Gastrocnemius medialis (tissue), 4 donors: ENCODE data around the gene CHD6. TPM values are rescaled to one million over a fixed set of nuclear protein-coding genes. Genes with fewer than 3 reads are reported as not detected.

Experiments used
- ATAC-seq, 2 donors: fragments of 150-250 bp; one replicate each; pipeline ENCODE4 v1.9.1; 2016
- DNase-seq, 2 donors: peaks; one replicate each; pipeline ENCODE4 v3.0.0-alpha.2; 2019
- H3K27ac ChIP-seq, 4 donors: fragments of 200-600 bp; sonication (generic); 1 replicate in 1 of 4; 2 replicates in 3 of 4; pipeline ENCODE4 v1.5.1; 2016 to 2018; ENCODE audit warnings: mild to moderate bottlenecking in 2 of 4, moderate library complexity in 1 of 4
- H3K27me3 ChIP-seq, 3 donors: fragments of 200-600 bp; sonication (generic) in 2 of 3; 1 replicate in 1 of 3; 2 replicates in 2 of 3; pipeline versions ENCODE4 v1.5.1 to v1.6.0; 2016 to 2019; ENCODE audit warnings: mild to moderate bottlenecking in 1 of 3, moderate library complexity in 1 of 3
- H3K36me3 ChIP-seq, 2 donors: fragments of 200-600 bp; sonication (generic) in 1 of 2; one replicate each; pipeline ENCODE4 v1.5.1; 2017 to 2018
- H3K4me1 ChIP-seq, 2 donors: fragments of 200-600 bp; sonication (generic) in 1 of 2; one replicate each; pipeline ENCODE4 v1.5.1; 2016 to 2017; ENCODE audit warnings: mild to moderate bottlenecking in 2 of 2
- H3K4me3 ChIP-seq, 4 donors: fragments of 200-600 bp; sonication (generic) in 3 of 4; 1 replicate in 1 of 4; 2 replicates in 3 of 4; pipeline ENCODE4 v1.5.1; 2016 to 2019; ENCODE audit warnings: mild to moderate bottlenecking in 2 of 4
- H3K9me3 ChIP-seq, 3 donors: fragments of 200-600 bp; sonication (generic) in 2 of 3; 1 replicate in 1 of 3; 2 replicates in 2 of 3; pipeline ENCODE4 v1.5.1; 2016 to 2019
- POLR2A ChIP-seq, 2 donors: fragments of 450-650 bp; IDR thresholded peaks; one replicate each; pipeline ENCODE4 v1.6.1; 2017; ENCODE audit warnings: antibody characterized with exemption in 2 of 2, mild to moderate bottlenecking in 2 of 2, moderate library complexity in 2 of 2
- in situ Hi-C, 4 donors: fragments of 200-750 bp; cut with MboI; loops; one replicate each; pipeline versions ENCODE4 v1.15.0 to v1.8.0; 2017; ENCODE audit warnings: low sequenced_read_pairs in 4 of 4
- intact Hi-C: fragments of 100-400 bp; cut with DNase I; formaldehyde crosslinking; loops from one replicate; pipeline ENCODE4 v1.15.1; 2023; ENCODE audit warnings: low total_unique reads
- total RNA-seq, 4 donors: library from RNA; depleted of rRNA; stranded (reverse); fragments of >200 nt; gene quantifications; one replicate each; pipeline versions ENCODE4 v1.1.0 to v1.2.3, GENCODE V29; 2016
- TF ChIP-seq, protein P1 (sequence below), 5 experiments: fragments of 450-650 bp in 3 of 5; fragments of 200-600 bp in 2 of 5; sonication (generic) in 2 of 5; IDR thresholded peaks in 4 of 5; conservative IDR thresholded peaks in 1 of 5; 1 replicate in 4 of 5; 2 replicates in 1 of 5; pipeline ENCODE4 v1.5.1; 2016 to 2019; ENCODE audit warnings: antibody characterized with exemption in 5 of 5, mild to moderate bottlenecking in 3 of 5, moderate library complexity in 3 of 5

CHD6 gene
- total RNA-seq, 4 donors from 2014 or later, result 12.8 to 33.7 (median 19.2) TPM

DNA sequence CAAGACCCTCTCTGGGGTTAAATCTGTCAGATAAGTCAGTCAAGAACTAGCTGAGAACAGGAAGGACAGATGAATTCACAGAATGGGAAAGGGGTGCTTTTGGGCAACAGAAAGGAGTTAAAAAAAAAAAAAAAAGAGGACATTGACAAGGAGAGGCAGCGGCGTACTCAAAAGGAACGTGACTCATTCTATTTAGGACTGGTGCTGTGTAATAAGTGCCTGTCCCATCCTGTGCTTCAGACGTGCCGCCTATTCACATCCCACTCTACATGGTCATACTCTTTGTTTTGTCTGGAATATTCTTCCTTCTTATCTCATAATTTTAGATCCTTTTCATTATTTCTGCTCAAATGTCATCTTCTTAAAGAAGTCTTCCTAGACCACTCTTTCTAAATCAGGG, 150.5 kb downstream of the CHD6 start:
- H3K27ac ChIP-seq, result no peak overlapping the region
- no peaks in the 10 kb centered on the region for H3K27me3 ChIP-seq
- H3K36me3 ChIP-seq, result peaks cover 0 to 43% of the 10 kb centered on the region in 2 donors
- H3K4me1 ChIP-seq, result peaks cover 7 to 20% of the 10 kb centered on the region in 2 donors
- TF ChIP-seq POLR2A (IDR thresholded peaks at IDR 0.05), result no peak
- TF ChIP-seq, protein P1, sequence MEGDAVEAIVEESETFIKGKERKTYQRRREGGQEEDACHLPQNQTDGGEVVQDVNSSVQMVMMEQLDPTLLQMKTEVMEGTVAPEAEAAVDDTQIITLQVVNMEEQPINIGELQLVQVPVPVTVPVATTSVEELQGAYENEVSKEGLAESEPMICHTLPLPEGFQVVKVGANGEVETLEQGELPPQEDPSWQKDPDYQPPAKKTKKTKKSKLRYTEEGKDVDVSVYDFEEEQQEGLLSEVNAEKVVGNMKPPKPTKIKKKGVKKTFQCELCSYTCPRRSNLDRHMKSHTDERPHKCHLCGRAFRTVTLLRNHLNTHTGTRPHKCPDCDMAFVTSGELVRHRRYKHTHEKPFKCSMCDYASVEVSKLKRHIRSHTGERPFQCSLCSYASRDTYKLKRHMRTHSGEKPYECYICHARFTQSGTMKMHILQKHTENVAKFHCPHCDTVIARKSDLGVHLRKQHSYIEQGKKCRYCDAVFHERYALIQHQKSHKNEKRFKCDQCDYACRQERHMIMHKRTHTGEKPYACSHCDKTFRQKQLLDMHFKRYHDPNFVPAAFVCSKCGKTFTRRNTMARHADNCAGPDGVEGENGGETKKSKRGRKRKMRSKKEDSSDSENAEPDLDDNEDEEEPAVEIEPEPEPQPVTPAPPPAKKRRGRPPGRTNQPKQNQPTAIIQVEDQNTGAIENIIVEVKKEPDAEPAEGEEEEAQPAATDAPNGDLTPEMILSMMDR (IDR thresholded peaks at IDR 0.05 in 4 of 5, conservative IDR thresholded peaks at IDR 0.05 in 1 of 5), result no peak
- DNase-seq (no peak), ATAC-seq (no peak)
- intact Hi-C loops, result no loop called here
- in situ Hi-C loops, result no loop called here
- peaks cover 0 to 6% (median 0%) of the 10 kb centered on the region in 3 donors for H3K9me3 ChIP-seq
- no peak overlapping the region for H3K4me3 ChIP-seq

DNA sequence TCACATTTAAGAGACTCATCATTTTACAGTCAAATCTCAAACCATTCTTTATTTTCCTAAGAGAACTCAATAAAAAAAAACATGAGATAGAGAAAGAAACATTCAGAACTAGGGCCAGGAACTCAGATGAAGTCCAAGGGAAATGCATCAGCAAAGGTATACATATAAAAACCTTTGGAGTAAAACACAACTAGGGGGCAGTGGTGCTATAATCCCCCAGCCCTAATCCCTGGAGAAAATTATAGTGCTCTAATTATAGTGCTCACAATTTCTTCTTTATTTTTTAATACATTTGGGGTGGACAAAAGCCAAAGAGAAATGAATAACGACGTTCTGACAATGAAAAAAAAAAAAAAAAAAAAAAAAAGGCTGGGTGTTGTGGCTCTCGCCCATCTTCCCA, 151.0 kb downstream of the CHD6 start:
- ATAC-seq, result no peak
- H3K36me3 ChIP-seq, result peaks cover 0 to 43% of the 10 kb centered on the region in 2 donors
- no peak overlapping the region for H3K4me3 ChIP-seq
- H3K27ac ChIP-seq, result no peak overlapping the region
- peaks cover 0 to 6% (median 0%) of the 10 kb centered on the region in 3 donors for H3K9me3 ChIP-seq
- DNase-seq, result no peak
- no peak for TF ChIP-seq POLR2A (IDR thresholded peaks at IDR 0.05)
- TF ChIP-seq, protein P1 (IDR thresholded peaks at IDR 0.05 in 4 of 5, conservative IDR thresholded peaks at IDR 0.05 in 1 of 5), result no peak
- intact Hi-C loops (no loop called here), in situ Hi-C loops (no loop called here)
- no peaks in the 10 kb centered on the region for H3K27me3 ChIP-seq
- H3K4me1 ChIP-seq, result peaks cover 7 to 20% of the 10 kb centered on the region in 2 donors

DNA sequence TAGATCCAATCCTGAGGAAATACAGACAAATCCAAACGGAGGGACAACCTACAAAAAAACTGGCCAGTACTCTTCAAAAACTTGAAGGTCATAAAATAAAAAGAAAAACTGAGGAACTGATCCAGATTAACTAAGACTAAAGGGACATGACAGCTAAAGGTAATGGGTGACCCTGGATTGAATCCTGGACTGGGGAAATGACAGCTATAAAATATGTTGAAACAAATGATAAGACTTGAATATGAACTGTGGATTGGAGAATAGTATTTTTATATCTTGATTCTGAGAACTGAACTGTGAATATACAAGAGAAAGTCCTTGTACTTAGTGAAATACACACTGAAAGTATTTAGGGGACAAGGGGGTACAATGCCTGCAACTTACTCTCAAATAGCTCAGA, 154.6 kb downstream of the CHD6 start:
- peaks cover 0 to 6% (median 0%) of the 10 kb centered on the region in 3 donors for H3K9me3 ChIP-seq
- no peaks in the 10 kb centered on the region for H3K27me3 ChIP-seq
- H3K4me3 ChIP-seq, result no peak overlapping the region
- no peak for DNase-seq
- ATAC-seq, result no peak
- TF ChIP-seq, protein P1 (IDR thresholded peaks at IDR 0.05 in 4 of 5, conservative IDR thresholded peaks at IDR 0.05 in 1 of 5), result no peak
- H3K4me1 ChIP-seq, result no peaks in the 10 kb centered on the region
- intact Hi-C loops, result no loop called here
- H3K36me3 ChIP-seq, result peaks cover 0 to 37% of the 10 kb centered on the region in 2 donors
- H3K27ac ChIP-seq, result no peak overlapping the region
- in situ Hi-C loops, result no loop called here

DNA sequence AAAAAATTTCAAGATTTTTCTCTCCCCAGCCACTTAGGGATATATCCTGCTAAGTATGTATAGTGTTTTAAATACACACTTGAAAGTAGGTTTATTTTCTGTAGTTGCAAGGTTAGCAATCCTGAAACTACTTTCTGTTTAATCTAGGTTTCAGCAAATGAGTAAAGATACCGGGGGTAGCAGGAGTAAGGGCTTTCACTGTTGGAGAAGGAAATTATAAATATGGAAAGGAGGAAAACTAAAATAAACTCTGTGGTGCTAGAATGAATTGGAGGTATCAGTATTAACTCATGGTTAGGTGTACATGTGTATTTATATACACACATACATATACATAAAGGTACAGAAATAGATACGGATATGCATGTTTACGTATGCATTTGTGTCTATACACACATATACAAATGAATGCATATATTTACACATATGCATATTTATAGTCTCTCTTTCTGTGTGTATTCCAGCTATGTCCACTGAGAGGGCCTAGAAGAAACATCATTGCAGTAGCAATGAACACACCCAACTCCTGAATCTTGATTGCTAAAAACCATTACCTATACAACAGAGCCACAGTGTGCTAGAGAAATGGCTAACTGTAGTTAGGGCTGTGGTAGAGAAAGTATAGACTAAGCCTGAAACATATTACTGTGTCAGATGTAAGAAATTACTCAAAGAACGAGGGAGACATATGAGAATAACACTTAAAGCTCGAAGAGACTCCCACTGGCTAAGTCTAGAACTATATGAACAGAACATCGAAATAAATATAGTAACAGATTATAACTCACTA, 155.6 kb downstream of the CHD6 start:
- Histone ChIP-seq H3K4me1 (peaks cover 0 to 7% of the 10 kb centered on the region in 2 donors), H3K4me3 (no peak overlapping the region), H3K27ac (no peak overlapping the region), H3K36me3 (peaks cover 0 to 34% of the 10 kb centered on the region in 2 donors), H3K9me3 (peaks cover 0 to 6% (median 0%) of the 10 kb centered on the region in 3 donors), H3K27me3 (no peaks in the 10 kb centered on the region)
- in situ Hi-C loops (no loop called here), intact Hi-C loops (no loop called here)
- no peak for DNase-seq
- TF ChIP-seq, protein P1 (IDR thresholded peaks at IDR 0.05 in 4 of 5, conservative IDR thresholded peaks at IDR 0.05 in 1 of 5), result no peak
- no peak for TF ChIP-seq POLR2A (IDR thresholded peaks at IDR 0.05)
- ATAC-seq, result no peak
